ENCODE measurements around the gene NKAIN1.

- TF ChIP-seq CTCF (IDR thresholded peaks at IDR 0.05) = no peak
- TF ChIP-seq POLR2A (IDR thresholded peaks at IDR 0.05) = no peak
These were observed 10.2 kb upstream of the NKAIN1 start for GRCh38 chr1:31249854-31250253.

All from testis (tissue), 2 donors.